ENCODE data around the gene SDK2.
"Not testable (repeated sequence)": the region's sequence is repeated elsewhere in the genome, so short reads cannot be mapped to it uniquely, and the experiment has no call there.

Gene SDK2

GRCh38 chr17:73320601-73321264 lies 323.5 kb downstream of the SDK2 start:
- DNase-seq (ENCODE audit: low spot score) = no peak

- DNase-seq (ENCODE audit: low spot score) = no peak
Measured at GRCh38 chr17:73319766-73320165, 324.5 kb downstream of the SDK2 start.

- no peak for DNase-seq (ENCODE audit: low spot score)
Measured at GRCh38 chr17:73318836-73319235, 325.4 kb downstream of the SDK2 start.

DNA sequence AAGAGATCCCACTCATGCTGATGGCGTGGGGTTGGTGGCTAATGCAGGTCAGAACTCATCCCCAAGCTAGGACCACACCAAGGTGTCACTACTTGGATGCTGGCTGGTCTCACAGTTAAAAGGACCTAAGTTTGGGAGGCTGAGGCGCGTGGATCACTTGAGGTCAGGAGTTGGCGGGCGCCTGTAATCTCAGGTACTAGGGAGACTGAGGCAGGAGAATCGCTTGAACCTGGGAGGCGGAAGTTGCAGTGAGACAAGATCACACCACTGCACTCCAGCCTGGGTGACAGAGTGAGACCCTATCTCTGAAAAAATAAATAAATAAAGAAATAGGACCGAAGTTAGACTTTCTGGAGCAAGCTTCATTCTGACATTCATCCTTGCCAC lies 325.8 kb downstream of the SDK2 start:
- no peak for DNase-seq (ENCODE audit: low spot score)

DNA sequence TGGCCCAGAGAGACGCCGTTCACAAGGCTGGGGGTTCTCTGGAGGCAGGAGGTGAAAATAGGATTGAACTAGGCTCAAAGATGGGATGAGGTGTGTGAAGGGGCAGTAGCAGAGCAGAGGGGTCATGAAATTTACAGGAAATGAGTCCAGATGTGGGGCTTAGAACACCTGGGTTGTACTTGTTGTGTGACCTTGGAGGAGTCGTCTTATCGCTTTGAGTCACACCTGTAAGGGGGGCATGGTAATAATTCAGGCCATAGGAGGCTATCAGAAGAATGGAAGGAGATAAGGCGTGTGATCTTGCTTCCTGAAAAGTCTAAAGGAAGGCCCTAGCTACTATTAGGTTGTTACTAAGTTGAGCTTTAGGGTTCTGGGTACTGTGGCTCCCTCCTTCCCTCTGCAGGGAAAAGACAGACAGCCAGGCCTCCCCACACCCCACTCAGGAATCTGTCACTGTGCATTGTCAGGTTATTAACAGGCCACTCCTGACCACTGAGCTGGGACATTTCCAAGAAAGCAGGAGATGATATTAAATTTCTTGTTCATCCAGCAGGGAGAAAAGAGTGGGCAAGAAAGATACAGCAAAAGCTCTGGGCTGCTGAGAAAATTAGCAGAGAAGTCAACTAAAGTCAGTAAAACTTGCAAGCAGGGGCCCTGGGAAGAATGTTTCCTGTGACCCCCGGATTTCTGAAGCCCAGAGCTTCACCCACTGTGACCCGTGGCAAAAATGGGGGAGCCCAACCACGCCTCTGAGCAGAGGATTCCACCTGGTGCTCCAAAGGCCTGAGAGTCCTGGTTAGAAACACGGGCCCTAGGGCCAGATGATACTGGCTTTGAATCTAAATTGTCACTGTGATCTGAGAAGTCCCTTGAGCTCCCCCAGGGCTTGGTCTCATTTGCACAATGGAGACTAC lies 326.5 kb downstream of the SDK2 start:
- DNase-seq (ENCODE audit: low spot score) = no peak

DNA sequence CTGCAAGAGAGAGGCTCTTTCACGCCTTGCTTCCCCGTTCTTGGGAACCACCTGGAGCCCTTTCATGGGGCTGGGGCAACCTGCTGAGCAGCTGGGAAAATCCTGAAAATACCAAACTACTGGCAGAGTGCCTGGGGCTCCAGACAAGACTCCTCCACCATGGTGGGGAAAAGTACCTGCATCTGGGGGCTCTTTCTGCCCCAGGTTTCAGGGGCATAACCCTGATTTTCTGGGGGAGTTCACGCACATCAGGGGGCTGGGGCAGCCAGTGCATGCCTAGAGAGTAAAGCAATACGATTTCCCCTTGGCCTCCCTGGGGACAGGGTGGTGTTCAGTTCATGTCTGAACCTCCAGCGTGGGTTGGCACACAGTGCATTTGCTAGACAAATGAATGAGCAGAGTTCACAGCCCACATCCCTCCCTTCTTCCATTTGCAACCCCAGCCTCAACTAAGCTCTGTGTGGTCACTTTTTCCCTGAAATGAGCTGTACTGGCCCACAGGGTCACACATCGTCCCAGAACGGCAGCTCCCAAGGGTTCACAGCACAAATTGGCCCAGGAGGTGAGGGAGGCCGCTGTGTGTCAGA lies 327.2 kb downstream of the SDK2 start:
- DNase-seq (ENCODE audit: low spot score) = no peak

GRCh38 chr17:73315471-73315870 lies 328.8 kb downstream of the SDK2 start:
- DNase-seq (ENCODE audit: low spot score) = no peak

GRCh38 chr17:73313526-73314127 lies 330.6 kb downstream of the SDK2 start:
- DNase-seq (ENCODE audit: low spot score) = no peak

DNA sequence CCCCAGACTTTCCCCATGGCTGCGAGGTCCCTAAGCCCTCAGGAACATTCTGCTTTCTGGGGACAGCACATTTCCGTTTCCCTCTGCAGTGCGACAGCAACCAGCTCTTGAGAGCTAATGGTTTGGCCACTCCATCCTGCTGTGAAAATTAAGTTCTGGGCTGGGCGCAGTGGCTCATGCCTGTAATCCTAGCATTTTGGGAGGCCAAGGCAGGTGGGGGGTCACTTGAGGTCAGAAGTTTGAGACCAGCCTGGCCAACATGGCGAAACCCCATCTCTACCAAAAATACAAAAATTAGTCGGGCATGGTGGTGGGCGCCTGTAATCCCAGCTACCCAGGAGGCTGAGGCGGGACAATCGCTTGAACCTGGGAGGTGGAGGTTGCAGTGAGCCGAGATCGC lies 331.4 kb downstream of the SDK2 start:
- not testable (repeated sequence) for DNase-seq (ENCODE audit: low spot score)

GRCh38 chr17:73311781-73312641 lies 332.2 kb downstream of the SDK2 start, which contains the start of gene CDC42EP4:
Gene CDC42EP4 (minus strand): TSS chr17:73312001. CDS start chr17:73286500, 25,501 bp downstream.
- peak; percentile 92 for DNase-seq (ENCODE audit: low spot score)

DNA sequence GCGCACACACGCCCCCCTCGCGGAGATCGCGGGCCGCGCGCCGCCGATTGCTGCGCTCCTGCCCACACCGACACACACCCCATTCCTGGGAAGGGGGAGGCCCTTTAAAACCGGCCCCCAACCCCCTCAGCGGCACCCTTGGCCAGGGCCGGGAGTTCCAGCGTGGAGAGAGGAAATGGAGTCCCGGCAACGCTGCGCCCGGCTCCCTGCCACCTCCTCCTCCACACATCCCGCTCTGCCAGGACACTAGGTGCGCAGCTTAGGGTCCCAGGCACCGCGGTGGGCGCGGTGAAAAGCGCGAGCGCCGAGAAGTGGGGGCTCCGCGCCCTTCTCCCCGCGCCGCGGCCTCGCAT lies 332.8 kb downstream of the SDK2 start:
- no peak for DNase-seq (ENCODE audit: low spot score)

DNA sequence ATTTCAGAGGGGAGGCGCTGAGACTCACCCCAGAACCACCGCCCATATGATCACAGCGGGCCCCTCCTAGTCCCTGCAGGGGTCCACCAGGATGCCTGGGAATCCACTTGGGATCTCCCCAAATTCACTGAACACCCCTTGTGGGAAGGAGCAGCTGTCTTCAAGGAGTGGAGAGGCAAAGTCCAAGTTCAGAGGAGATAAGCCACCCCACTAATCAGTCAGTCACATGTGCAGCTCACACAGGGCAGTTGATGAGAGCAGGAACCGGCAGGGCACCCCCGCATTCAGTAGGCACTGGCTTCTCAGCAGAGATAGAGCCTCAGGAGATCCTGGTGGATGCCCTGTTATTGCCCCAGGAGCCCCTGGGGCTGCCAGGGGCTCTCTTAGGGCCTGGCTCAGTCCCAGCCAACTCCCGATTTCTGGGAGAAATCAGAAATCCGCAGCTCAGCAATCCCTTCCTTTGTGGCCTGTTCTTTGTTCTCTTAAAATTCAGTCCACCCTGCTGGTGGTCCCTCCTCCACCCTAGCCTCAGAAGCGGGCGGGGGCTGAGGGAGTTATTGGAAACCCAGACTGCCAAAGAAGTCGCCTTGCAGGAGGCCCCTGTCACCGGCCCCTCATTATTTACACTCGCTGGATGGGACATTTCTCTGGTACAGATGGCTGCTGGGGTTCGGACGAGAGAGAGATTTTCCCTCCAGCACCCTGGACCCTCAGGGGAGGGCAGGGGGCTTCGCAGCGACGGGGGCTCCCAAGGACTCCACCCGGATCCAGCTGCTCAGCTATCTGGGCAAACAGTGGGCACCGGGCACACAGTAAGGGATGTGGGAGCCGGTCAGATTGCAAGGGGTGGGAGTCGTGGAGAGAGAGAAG lies 334.3 kb downstream of the SDK2 start:
- no peak for DNase-seq (ENCODE audit: low spot score)

GRCh38 chr17:73308959-73309358 lies 335.3 kb downstream of the SDK2 start:
- not testable (repeated sequence) for DNase-seq (ENCODE audit: low spot score)

DNA sequence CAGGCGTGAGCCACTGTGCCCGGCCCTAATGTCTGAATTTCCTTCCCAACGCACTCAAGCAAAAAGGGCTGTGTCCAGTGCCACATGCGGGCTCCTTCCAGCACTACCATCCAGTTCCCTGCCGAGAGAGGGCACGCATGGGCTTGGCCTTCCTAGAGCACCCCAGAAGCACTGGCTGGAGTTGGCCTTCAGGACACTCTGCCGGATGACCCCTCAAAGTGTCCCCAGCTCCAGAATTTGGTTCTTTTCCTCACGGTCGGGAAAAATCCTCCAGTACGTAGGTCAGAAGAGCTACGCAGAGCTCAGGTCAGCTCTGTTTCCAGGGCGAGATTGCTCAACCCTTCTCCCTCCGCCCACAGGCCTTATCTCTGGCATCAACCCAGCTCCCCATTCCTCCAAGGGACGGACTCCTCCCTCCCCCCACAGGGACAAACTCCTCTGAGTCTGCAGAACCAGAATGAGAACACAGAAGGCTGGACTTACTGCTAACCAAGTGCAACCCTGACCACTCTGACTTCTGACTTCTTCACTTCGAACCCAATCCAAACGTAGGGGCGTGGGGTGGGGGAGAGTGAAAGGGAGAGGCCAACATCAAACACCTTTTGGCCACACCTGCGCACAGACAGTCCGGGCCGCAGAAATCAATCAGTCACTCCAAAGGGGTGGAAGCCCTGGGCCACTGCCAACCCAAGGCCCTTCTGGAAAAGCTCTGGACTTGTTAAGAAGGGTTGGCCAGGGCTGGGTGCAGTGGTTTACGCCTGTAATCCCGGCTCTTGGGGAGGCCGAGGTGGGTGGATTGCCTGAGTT lies 336.0 kb downstream of the SDK2 start:
- DNase-seq (ENCODE audit: low spot score) = no peak

- no peak for DNase-seq (ENCODE audit: low spot score)
Measured at GRCh38 chr17:73307130-73307529, 337.1 kb downstream of the SDK2 start.

DNA sequence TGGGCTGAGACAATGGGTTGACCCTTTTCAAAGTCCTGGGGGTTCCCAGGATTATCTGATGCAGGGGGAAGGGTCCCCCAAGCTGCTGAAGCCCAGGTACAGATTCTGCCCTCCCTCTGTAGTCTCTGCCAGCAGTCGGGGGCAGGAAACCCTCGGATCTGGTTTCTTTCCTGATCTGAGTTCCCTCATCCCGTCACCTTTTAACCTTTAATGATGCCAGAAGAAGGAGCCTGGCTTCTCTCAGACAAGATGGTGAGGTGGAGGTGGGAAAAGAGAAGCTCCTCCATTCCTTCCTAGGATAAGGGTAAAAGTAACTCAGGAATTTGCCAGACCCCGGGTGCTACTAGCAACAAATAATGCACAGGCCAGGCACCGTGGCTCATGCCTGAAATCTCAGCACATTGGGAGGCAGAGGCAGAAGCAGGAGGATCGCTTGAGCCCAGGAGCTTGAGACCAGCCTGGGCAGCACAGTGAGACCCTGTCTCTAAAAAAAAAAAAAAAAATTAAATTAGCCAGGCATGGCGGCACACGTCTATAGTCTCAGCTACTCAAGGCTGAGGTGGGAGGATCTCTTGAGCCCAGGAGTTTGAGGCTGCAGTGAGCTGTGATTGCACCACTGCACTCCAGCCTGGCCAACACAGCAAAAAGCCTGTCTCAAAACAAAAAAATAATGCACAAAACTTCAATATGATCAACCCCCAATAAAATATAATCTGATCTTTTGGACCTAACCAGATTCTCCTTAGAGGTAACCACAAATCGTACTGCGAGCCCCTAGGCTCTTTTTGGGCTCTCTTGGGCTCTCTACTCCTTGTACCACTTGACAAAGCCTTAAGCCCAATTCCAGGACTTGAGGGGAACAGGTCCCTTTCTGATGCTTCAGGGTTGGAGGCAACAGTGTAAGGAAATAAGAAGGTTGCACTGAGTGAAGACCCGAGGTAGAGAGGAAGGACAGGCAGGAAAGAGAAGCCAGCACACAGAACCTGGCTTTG lies 338.1 kb downstream of the SDK2 start:
- DNase-seq (ENCODE audit: low spot score) = no peak

GRCh38 chr17:73304971-73305812 lies 339.1 kb downstream of the SDK2 start:
- no peak for DNase-seq (ENCODE audit: low spot score)

- DNase-seq (ENCODE audit: low spot score) = no peak
Measured at GRCh38 chr17:73304438-73304837, 339.8 kb downstream of the SDK2 start.

All from iPS-NIHi11 (cell line).